Type B pancreatic cell (in vitro differentiated cells): Measurements from ENCODE around the gene PTPN14. TPM values are rescaled to one million over a fixed set of nuclear protein-coding genes. Genes with fewer than 3 reads are reported as not detected.

Source experiments
- DNase-seq: peaks from one replicate; pipeline ENCODE4 v3.0.0; 2021; ENCODE audit warnings: mixed read lengths; ENCODE audit not compliant: unreplicated experiment; ENCODE audit errors: extremely low spot score
- H3K27ac Mint-ChIP-seq: 2 replicates; pipeline ENCODE4 v1.8.0; 2021; ENCODE audit warnings: mild to moderate bottlenecking, mixed read lengths
- H3K27me3 Mint-ChIP-seq: 2 replicates; pipeline ENCODE4 v1.8.0; 2021; ENCODE audit warnings: mixed read lengths
- H3K36me3 Mint-ChIP-seq: 2 replicates; pipeline ENCODE4 v1.8.0; 2021; ENCODE audit warnings: mixed read lengths
- H3K4me1 Mint-ChIP-seq: one replicate; pipeline ENCODE4 v1.8.0; 2021; ENCODE audit warnings: mixed read lengths; ENCODE audit not compliant: unreplicated experiment
- H3K4me3 Mint-ChIP-seq: 2 replicates; pipeline ENCODE4 v1.8.0; 2021; ENCODE audit warnings: mild to moderate bottlenecking, mixed read lengths
- H3K9me3 Mint-ChIP-seq: 2 replicates; pipeline ENCODE4 v1.8.0; 2021; ENCODE audit warnings: mixed read lengths
- total RNA-seq: library from RNA; stranded (reverse); gene quantifications from 2 replicates; pipeline ENCODE4 v1.2.1, GENCODE V29; 2021; ENCODE audit warnings: low replicate concordance
- TF ChIP-seq, protein P1 (sequence below): fragments of 200-600 bp; sonication (generic); conservative IDR thresholded peaks from 2 replicates; pipeline ENCODE4 v1.5.0; 2021; ENCODE audit warnings: antibody characterized with exemption, mild to moderate bottlenecking

The PTPN14 gene
- total RNA-seq, 1 donor from 2014 or later = 29.2 TPM

DNA sequence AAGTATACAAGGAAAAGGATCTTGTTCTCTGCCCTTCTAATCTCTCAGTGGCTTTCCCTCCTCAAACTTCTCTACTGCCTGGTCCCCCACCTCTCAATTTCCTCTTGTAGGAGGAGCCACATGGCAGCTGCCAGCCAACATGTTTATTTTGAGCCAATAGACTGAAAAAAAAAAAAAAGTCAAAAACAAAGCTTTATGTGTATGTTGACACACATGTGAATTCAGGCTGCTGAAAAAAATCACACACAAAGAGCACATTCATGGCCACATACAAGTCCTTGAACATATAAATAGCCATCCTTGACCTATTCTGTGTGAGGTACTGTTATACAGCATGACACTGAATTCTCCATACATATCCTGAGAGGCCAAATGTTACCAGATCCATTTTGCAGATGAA, 3.7 kb downstream of the PTPN14 start:
- H3K27me3 Mint-ChIP-seq = peaks cover 10% of the 10 kb centered on the region
- H3K4me3 Mint-ChIP-seq = peak overlapping the region; percentile 32
- peaks cover 31% of the 10 kb centered on the region for H3K4me1 Mint-ChIP-seq
- no peaks in the 10 kb centered on the region for H3K9me3 Mint-ChIP-seq
- H3K36me3 Mint-ChIP-seq = no peaks in the 10 kb centered on the region
- TF ChIP-seq, protein P1, sequence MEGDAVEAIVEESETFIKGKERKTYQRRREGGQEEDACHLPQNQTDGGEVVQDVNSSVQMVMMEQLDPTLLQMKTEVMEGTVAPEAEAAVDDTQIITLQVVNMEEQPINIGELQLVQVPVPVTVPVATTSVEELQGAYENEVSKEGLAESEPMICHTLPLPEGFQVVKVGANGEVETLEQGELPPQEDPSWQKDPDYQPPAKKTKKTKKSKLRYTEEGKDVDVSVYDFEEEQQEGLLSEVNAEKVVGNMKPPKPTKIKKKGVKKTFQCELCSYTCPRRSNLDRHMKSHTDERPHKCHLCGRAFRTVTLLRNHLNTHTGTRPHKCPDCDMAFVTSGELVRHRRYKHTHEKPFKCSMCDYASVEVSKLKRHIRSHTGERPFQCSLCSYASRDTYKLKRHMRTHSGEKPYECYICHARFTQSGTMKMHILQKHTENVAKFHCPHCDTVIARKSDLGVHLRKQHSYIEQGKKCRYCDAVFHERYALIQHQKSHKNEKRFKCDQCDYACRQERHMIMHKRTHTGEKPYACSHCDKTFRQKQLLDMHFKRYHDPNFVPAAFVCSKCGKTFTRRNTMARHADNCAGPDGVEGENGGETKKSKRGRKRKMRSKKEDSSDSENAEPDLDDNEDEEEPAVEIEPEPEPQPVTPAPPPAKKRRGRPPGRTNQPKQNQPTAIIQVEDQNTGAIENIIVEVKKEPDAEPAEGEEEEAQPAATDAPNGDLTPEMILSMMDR = no peak
- DNase-seq = no peak
- H3K27ac Mint-ChIP-seq = no peak overlapping the region

DNA sequence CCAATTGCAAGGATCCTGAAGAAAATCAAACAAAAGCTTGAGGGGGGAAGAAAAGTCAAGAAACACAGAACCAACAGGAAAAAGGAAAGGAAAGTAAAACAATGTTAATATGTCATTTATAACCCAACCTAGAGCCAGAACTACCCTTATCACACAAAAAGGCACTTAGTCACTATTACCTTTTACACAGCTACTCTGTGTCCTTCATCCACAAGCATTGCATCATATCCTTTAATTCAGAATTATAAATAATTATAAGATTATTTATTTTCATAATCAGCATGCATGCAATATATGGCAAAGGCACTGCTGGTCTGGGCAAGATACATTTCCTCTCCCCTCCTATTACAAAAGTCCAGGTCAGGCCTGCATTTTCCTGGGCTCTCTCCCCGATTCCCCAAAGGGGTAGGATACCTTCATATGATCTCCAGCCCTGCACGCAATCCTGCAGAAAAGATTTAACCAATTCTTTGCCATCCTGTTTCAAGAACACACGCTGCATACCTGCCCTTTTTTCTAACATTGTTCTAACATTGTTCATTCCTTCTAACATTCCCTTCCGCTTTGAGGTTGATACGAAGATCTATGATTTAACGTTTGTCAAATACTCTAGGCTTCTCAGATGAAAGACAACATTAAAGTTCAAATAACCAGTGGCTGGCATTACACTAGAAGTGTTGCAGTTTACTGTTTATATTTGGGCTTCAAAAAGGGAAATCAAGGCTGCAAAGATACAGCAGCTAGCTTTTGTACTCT, 4.3 kb downstream of the PTPN14 start:
- H3K4me1 Mint-ChIP-seq = peaks cover 30% of the 10 kb centered on the region

DNA sequence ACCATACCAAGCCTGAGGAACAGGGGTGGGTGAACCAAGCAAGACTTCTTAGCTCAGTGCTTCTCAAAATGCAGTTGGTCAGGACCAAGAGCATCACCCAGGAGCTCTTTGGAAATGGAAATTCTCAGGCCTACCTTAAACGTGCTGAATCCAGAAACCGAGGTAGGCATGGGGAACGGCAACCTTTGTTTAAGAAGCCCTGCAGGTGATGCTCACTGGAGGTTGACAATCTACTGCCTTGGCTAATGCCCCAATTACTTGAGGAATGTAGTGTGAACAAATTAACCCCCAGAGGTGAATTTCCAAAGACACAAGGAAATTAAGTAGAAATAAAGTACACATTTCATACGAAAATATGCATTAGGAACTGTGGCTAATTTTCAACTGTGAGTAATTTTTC, 5.3 kb downstream of the PTPN14 start:
- TF ChIP-seq, protein P1 = no peak
- no peak overlapping the region for H3K27ac Mint-ChIP-seq
- no peaks in the 10 kb centered on the region for H3K36me3 Mint-ChIP-seq
- no peak overlapping the region for H3K4me3 Mint-ChIP-seq
- peaks cover 6% of the 10 kb centered on the region for H3K27me3 Mint-ChIP-seq
- DNase-seq = no peak
- peaks cover 37% of the 10 kb centered on the region for H3K4me1 Mint-ChIP-seq
- H3K9me3 Mint-ChIP-seq = no peaks in the 10 kb centered on the region

More for the DNA sequence above, 4.3 kb downstream of the PTPN14 start:
- no peak for DNase-seq
- Mint-ChIP-seq H3K4me3 (peak overlapping the region; percentile 21), H3K27me3 (peaks cover 6% of the 10 kb centered on the region), H3K9me3 (no peaks in the 10 kb centered on the region), H3K36me3 (no peaks in the 10 kb centered on the region), H3K27ac (peak overlapping the region; percentile 11)
- TF ChIP-seq, protein P1 = no peak

DNA sequence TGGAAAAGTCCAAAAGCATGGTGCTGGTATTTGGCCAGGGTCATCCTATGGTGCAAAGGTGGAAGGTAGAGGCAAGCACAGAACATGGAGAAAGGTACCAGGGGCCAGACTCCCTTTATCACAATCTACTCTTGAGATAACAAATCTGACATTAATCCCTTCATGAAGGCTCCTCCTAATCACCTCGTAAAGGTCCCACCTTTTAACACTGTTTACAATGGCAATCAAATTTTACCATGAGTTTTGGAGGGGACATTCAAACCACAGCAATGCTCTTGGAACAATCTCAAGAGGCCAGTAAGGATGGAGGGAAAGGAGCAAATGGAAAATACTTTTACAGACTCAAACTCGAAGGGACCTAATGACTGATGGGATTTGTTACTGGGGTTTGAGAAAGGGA, 6.1 kb downstream of the PTPN14 start:
- Mint-ChIP-seq H3K36me3 (no peaks in the 10 kb centered on the region), H3K27ac (no peak overlapping the region), H3K9me3 (no peaks in the 10 kb centered on the region), H3K4me1 (peaks cover 42% of the 10 kb centered on the region), H3K27me3 (peaks cover 6% of the 10 kb centered on the region), H3K4me3 (no peak overlapping the region)
- TF ChIP-seq, protein P1 = no peak
- no peak for DNase-seq

DNA sequence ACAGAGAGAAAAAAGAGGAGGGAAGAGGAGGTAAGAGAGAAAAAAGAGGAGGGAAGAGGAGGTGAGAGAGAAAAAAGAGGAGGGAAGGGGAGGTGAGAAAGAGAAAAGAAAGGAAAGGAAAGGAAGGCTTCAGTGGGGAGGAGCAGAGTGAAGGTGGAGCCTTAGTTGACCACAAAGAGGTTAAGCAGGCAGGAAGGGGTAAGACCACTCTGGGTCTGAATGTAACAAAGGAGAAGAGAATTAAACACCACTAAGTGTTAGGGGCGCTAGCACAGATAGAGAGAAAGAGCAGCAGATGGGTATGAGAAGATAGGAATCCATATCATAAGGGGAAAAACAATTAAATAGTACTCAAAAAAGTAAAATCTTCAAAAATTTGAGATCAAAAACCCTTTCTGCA, 6.6 kb downstream of the PTPN14 start:
- peaks cover under 1% of the 10 kb centered on the region for H3K27me3 Mint-ChIP-seq
- peaks cover 40% of the 10 kb centered on the region for H3K4me1 Mint-ChIP-seq
- TF ChIP-seq, protein P1 = no peak
- no peaks in the 10 kb centered on the region for H3K9me3 Mint-ChIP-seq
- H3K36me3 Mint-ChIP-seq = no peaks in the 10 kb centered on the region
- no peak overlapping the region for H3K27ac Mint-ChIP-seq
- no peak for DNase-seq
- no peak overlapping the region for H3K4me3 Mint-ChIP-seq
